Measurements from ENCODE around the gene DCTN4.

The DCTN4 gene

DNA sequence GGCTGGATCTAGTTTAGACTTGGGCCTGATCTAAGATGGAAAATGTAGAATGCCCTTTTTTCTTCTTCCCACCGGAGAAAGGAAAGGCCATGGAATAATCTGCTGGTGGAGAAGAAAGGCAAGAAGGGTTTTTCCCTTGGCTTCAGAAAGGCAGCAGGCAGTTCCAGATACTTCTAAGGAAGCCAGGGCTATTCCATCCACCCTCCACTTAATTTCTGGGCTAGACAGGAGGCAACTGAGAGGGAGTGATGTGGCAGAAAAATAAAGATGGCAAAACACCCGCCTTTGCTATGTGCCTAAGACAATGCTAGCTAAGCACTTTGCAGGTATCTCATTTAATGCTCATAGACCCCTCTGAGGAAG lies 87.9 kb downstream of the DCTN4 start:
- Histone ChIP-seq H3K9me3 (ENCODE audit: severe bottlenecking) (no peaks in the 10 kb centered on the region), H3K36me3 (ENCODE audit: low read depth) (no peaks in the 10 kb centered on the region), H3K4me1 (ENCODE audit: insufficient read depth, poor library complexity, severe bottlenecking) (peaks cover 9% of the 10 kb centered on the region), H3K4me3 (ENCODE audit: severe bottlenecking) (no peak overlapping the region), H3K27me3 (ENCODE audit: insufficient read depth, poor library complexity, severe bottlenecking) (no peaks in the 10 kb centered on the region), H3K27ac (ENCODE audit: poor library complexity, severe bottlenecking) (no peak overlapping the region)
- no peak for TF ChIP-seq CTCF (IDR thresholded peaks at IDR 0.05; ENCODE audit: poor library complexity, severe bottlenecking)
- no peak for ATAC-seq (ENCODE audit: low read depth)
- DNase-seq (ENCODE audit: low spot score), result no peak

DNA sequence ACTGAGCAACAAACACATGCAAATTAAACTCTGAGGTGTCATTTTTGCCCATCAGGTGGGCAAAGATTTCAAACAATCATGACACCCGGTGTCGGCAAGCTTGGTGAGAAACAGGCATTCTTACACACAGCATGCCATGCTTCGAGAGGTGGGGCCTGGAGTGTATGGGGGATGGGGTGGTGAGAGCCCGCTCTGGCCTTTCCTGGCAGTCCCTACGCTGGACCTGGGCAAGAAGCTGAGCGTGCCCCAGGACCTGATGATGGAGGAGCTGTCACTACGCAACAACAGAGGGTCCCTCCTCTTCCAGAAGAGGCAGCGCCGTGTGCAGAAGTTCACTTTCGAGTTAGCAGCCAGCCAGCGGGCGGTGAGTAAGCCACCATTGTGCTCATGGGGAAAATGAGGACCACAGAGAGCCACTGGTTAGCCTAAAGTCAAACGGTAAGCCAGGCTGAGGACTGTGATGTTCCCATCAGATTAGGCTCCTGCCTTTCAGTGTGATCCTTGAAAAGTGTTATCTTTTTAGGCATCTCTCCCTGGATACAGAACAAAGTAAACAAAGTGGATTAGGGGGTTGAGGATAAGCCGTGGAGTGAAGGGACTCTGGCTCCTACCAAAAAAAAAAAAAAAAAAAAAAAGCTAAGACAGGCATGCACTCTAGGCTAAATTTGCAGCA lies 88.4 kb downstream of the DCTN4 start:
- H3K27ac ChIP-seq (ENCODE audit: poor library complexity, severe bottlenecking), result no peak overlapping the region
- peaks cover 9% of the 10 kb centered on the region for H3K4me1 ChIP-seq (ENCODE audit: insufficient read depth, poor library complexity, severe bottlenecking)
- H3K36me3 ChIP-seq (ENCODE audit: low read depth), result no peaks in the 10 kb centered on the region
- TF ChIP-seq CTCF (IDR thresholded peaks at IDR 0.05; ENCODE audit: poor library complexity, severe bottlenecking), result no peak
- no peak overlapping the region for H3K4me3 ChIP-seq (ENCODE audit: severe bottlenecking)
- DNase-seq (ENCODE audit: low spot score) (no peak), ATAC-seq (ENCODE audit: low read depth) (no peak)
- H3K9me3 ChIP-seq (ENCODE audit: severe bottlenecking), result no peaks in the 10 kb centered on the region
- no peaks in the 10 kb centered on the region for H3K27me3 ChIP-seq (ENCODE audit: insufficient read depth, poor library complexity, severe bottlenecking)

DNA sequence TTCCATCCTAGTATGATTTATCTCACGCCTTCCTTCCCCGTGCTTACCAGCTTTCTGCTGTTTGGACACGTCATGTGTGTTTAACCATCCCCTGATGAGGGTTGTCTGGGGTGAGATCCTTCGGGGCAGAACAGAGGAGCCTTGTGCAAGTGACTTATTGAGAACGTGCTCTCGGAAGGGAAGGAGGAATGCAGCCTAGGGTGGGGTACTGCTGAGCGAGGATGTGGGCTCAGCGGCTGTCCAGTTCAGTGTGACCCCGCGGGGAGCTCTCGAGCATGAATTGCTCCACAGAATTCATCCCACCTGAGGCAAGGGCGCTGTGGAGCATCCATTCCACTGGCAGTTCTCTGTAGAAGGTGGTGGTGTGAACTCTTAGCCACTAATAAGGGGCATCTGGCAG lies 93.8 kb downstream of the DCTN4 start:
- no peak overlapping the region for H3K27ac ChIP-seq (ENCODE audit: poor library complexity, severe bottlenecking)
- H3K4me1 ChIP-seq (ENCODE audit: insufficient read depth, poor library complexity, severe bottlenecking), result no peaks in the 10 kb centered on the region
- no peaks in the 10 kb centered on the region for H3K9me3 ChIP-seq (ENCODE audit: severe bottlenecking)
- H3K27me3 ChIP-seq (ENCODE audit: insufficient read depth, poor library complexity, severe bottlenecking), result no peaks in the 10 kb centered on the region
- TF ChIP-seq CTCF (IDR thresholded peaks at IDR 0.05; ENCODE audit: poor library complexity, severe bottlenecking), result no peak
- H3K36me3 ChIP-seq (ENCODE audit: low read depth), result no peaks in the 10 kb centered on the region
- no peak overlapping the region for H3K4me3 ChIP-seq (ENCODE audit: severe bottlenecking)
- no peak for ATAC-seq (ENCODE audit: low read depth)
- DNase-seq (ENCODE audit: low spot score), result no peak

DNA sequence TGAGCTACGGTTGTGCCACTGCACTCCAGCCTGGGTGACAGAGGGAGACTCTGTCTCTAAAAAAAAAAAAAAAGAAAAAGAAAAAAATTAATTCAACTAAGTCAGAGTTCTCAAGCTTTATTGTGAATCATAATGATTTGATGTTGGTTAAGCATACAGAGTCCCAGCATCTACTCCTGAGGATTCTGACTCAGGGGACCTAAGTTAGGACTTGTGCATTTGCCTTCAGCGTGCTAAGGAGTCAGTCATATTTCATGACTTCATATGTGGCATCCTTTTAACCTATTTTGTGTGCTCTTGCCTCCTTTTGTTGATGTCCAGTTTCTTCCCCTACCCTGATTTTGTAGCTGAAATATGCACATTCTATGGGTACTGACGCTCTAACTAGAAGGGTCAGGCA lies 94.9 kb downstream of the DCTN4 start:
- Histone ChIP-seq H3K4me3 (ENCODE audit: severe bottlenecking) (no peak overlapping the region), H3K4me1 (ENCODE audit: insufficient read depth, poor library complexity, severe bottlenecking) (no peaks in the 10 kb centered on the region), H3K27ac (ENCODE audit: poor library complexity, severe bottlenecking) (no peak overlapping the region), H3K36me3 (ENCODE audit: low read depth) (no peaks in the 10 kb centered on the region), H3K9me3 (ENCODE audit: severe bottlenecking) (no peaks in the 10 kb centered on the region), H3K27me3 (ENCODE audit: insufficient read depth, poor library complexity, severe bottlenecking) (no peaks in the 10 kb centered on the region)
- TF ChIP-seq CTCF (IDR thresholded peaks at IDR 0.05; ENCODE audit: poor library complexity, severe bottlenecking), result no peak
- DNase-seq (ENCODE audit: low spot score) (no peak), ATAC-seq (ENCODE audit: low read depth) (no peak)

- DNase-seq (ENCODE audit: low spot score) (no peak), ATAC-seq (ENCODE audit: low read depth) (no peak)
- Histone ChIP-seq H3K36me3 (ENCODE audit: low read depth) (no peaks in the 10 kb centered on the region), H3K27ac (ENCODE audit: poor library complexity, severe bottlenecking) (no peak overlapping the region), H3K4me3 (ENCODE audit: severe bottlenecking) (no peak overlapping the region), H3K4me1 (ENCODE audit: insufficient read depth, poor library complexity, severe bottlenecking) (no peaks in the 10 kb centered on the region), H3K27me3 (ENCODE audit: insufficient read depth, poor library complexity, severe bottlenecking) (no peaks in the 10 kb centered on the region), H3K9me3 (ENCODE audit: severe bottlenecking) (no peaks in the 10 kb centered on the region)
- TF ChIP-seq CTCF (IDR thresholded peaks at IDR 0.05; ENCODE audit: poor library complexity, severe bottlenecking), result no peak
These were observed 95.9 kb downstream of the DCTN4 start for GRCh38 chr5:150662731-150663516.
